ENCODE results near the gene KAZN. TPM values are rescaled to one million over a fixed set of nuclear protein-coding genes. Genes with fewer than 3 reads are reported as not detected.

KAZN gene
- total and polyA plus RNA-seq, 4 donors: 7.6 to 18.8 (median 11.2) TPM

DNA sequence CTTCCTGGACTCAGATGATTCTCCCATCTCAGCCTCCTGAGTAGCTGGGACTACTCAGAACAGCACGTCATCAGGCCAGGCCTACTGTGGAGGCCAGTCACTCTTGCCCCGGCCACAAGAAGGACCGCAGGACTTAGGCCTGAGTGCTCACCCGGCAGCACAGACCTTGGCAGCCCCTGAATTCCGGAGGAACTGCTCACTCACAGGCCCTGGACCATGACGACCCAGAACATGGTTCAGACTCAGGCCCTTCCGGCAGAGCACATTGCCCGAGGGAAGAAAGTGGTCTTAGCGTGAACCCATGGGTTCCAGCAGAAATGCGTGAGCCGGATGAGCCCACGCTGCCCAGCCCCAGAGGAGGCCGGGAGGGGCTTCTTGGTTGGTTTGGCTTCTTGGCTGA is 377.8 kb downstream of the KAZN start:
- Histone ChIP-seq H3K27ac (ENCODE audit: low read depth in 1 of 2, low read length in 1 of 2) (no peak overlapping the region), H3K4me1 (ENCODE audit: control insufficient read depth in 5 of 5, insufficient read depth in 5 of 5, low read length in 5 of 5) (peaks cover 0 to 18% (median 7%) of the 10 kb centered on the region in 5 donors), H3K27me3 (ENCODE audit: control insufficient read depth in 3 of 3, insufficient read depth in 3 of 3, low read length in 2 of 3) (no peaks in the 10 kb centered on the region), H3K9ac (ENCODE audit: insufficient read depth in 1 of 2, low read length in 2 of 2) (no peak overlapping the region), H3K4me3 (no peak overlapping the region), H3K9me3 (ENCODE audit: control insufficient read depth in 4 of 4, insufficient read depth in 3 of 4, low read length in 3 of 4) (peaks cover 0 to 5% (median 2%) of the 10 kb centered on the region in 4 donors), H3K36me3 (ENCODE audit: control insufficient read depth in 4 of 4, insufficient read depth in 4 of 4, low read length in 4 of 4) (peaks cover 0 to 3% (median 1%) of the 10 kb centered on the region in 4 donors)
- no peak for DNase-seq
- no peak for ATAC-seq (ENCODE audit: insufficient read depth, low FRiP score)
- WGBS, 2 donors: 88 to 97% methylated on average over 13 of the region's 13 CpGs
- TF ChIP-seq, protein P1, sequence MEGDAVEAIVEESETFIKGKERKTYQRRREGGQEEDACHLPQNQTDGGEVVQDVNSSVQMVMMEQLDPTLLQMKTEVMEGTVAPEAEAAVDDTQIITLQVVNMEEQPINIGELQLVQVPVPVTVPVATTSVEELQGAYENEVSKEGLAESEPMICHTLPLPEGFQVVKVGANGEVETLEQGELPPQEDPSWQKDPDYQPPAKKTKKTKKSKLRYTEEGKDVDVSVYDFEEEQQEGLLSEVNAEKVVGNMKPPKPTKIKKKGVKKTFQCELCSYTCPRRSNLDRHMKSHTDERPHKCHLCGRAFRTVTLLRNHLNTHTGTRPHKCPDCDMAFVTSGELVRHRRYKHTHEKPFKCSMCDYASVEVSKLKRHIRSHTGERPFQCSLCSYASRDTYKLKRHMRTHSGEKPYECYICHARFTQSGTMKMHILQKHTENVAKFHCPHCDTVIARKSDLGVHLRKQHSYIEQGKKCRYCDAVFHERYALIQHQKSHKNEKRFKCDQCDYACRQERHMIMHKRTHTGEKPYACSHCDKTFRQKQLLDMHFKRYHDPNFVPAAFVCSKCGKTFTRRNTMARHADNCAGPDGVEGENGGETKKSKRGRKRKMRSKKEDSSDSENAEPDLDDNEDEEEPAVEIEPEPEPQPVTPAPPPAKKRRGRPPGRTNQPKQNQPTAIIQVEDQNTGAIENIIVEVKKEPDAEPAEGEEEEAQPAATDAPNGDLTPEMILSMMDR (IDR thresholded peaks at IDR 0.05; ENCODE audit: control extremely low read depth, extremely low read depth): no peak

DNA sequence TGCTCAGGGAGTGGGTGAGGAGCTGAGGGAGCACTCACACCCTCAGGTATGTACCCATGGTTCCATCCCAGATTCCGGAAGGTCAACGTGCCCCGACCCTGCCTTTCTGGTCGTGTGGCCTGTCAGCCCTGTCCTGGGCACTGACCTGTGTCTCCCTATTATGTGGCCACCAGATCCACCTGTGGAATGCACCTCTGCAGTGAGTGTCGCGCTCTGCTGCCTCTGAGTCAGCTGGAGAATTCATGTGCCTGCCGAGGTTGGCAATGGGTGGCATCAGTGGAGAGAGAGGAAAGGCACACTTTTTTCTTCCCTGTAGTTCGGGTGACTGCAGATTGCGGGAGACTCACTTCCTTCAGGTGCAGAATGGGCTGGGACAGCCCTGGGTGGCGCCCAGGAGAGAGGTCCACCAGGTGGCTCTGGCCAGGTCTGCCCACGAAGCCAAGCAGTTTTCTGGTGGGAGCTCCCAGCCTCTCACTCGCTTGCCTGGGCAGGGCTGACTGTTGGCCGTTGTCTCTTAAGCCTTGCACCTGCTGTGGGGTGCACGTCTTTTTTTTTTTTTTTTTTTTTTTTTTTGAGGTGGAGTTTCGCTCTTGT is 378.9 kb downstream of the KAZN start:
- peaks cover 0 to 3% (median 1%) of the 10 kb centered on the region in 4 donors for H3K36me3 ChIP-seq (ENCODE audit: control insufficient read depth in 4 of 4, insufficient read depth in 4 of 4, low read length in 4 of 4)
- DNase-seq: no peak
- no peak overlapping the region for H3K27ac ChIP-seq (ENCODE audit: low read depth in 1 of 2, low read length in 1 of 2)
- TF ChIP-seq, protein P1 (IDR thresholded peaks at IDR 0.05; ENCODE audit: control extremely low read depth, extremely low read depth): no peak
- no peaks in the 10 kb centered on the region for H3K27me3 ChIP-seq (ENCODE audit: control insufficient read depth in 3 of 3, insufficient read depth in 3 of 3, low read length in 2 of 3)
- H3K4me3 ChIP-seq: no peak overlapping the region
- ATAC-seq (ENCODE audit: insufficient read depth, low FRiP score): no peak
- 88 to 89% methylated on average over 14 to 15 of the region's 15 CpGs for WGBS, 2 donors
- no peak overlapping the region for H3K9ac ChIP-seq (ENCODE audit: insufficient read depth in 1 of 2, low read length in 2 of 2)
- H3K9me3 ChIP-seq (ENCODE audit: control insufficient read depth in 4 of 4, insufficient read depth in 3 of 4, low read length in 3 of 4): peaks cover 0 to 5% (median 2%) of the 10 kb centered on the region in 4 donors
- H3K4me1 ChIP-seq (ENCODE audit: control insufficient read depth in 5 of 5, insufficient read depth in 5 of 5, low read length in 5 of 5): peaks cover 0 to 14% (median 3%) of the 10 kb centered on the region in 5 donors

DNA sequence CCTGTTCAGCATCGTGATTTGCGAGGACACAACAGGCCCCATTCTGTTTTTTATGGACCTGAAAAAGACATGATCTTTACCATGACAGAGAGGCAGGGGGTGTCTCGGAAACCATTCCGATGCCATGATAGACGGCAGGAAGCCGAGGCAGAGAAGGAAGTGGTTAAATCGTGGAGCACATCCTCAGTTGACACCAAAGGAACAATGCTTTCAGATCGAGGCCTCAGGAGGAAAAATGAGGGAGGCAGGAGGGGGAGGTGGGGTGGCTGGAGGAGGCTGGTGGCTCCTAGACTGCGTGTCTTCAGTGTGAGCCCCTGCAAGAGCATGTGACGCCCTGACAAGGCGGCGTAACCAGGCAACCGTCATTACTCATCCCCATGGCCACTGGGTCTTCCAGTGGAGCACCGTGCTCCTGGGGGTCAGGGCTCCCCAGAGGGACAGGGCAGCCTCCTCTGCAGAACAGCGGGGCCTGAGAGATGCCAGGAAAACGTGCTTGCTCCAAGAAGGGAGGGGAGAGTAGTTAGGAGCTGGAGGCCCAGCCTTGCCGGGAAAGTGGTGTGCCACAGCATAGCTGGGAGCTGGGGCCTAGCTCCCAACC is 382.2 kb downstream of the KAZN start:
- DNase-seq (peak; percentile 29 to 49 (median 31)), ATAC-seq (ENCODE audit: insufficient read depth, low FRiP score) (no peak)
- Histone ChIP-seq H3K27ac (ENCODE audit: low read depth in 1 of 2, low read length in 1 of 2) (peak overlapping the region in 1 of 2 donors; percentile 24), H3K4me3 (no peak overlapping the region), H3K9ac (ENCODE audit: insufficient read depth in 1 of 2, low read length in 2 of 2) (no peak overlapping the region), H3K4me1 (ENCODE audit: control insufficient read depth in 5 of 5, insufficient read depth in 5 of 5, low read length in 5 of 5) (peaks cover 0 to 12% (median 0%) of the 10 kb centered on the region in 5 donors), H3K27me3 (ENCODE audit: control insufficient read depth in 3 of 3, insufficient read depth in 3 of 3, low read length in 2 of 3) (no peaks in the 10 kb centered on the region), H3K36me3 (ENCODE audit: control insufficient read depth in 4 of 4, insufficient read depth in 4 of 4, low read length in 4 of 4) (peaks cover 0 to 2% (median 0%) of the 10 kb centered on the region in 4 donors), H3K9me3 (ENCODE audit: control insufficient read depth in 4 of 4, insufficient read depth in 3 of 4, low read length in 3 of 4) (no peaks in the 10 kb centered on the region)
- TF ChIP-seq, protein P1 (IDR thresholded peaks at IDR 0.05; ENCODE audit: control extremely low read depth, extremely low read depth): no peak
- WGBS, 2 donors: 47% methylated on average over 17 of the region's 17 CpGs

All from lung (tissue), 12 donors.